ENCODE results near the gene RGS10. TPM values are rescaled to one million over a fixed set of nuclear protein-coding genes. Genes with fewer than 3 reads are reported as not detected.

The RGS10 gene
- total RNA-seq, 4 donors from 2014 or later, result 15.2 to 27.0 (median 23.0) TPM

GRCh38 chr10:119541046-119541445, 1.5 kb downstream of the RGS10 start:
- Histone ChIP-seq H3K4me3 (peak overlapping the region; percentile 82), H3K27me3 (no peaks in the 10 kb centered on the region), H3K27ac (no peak overlapping the region), H3K4me1 (peaks cover 37% of the 10 kb centered on the region), H3K9me3 (no peaks in the 10 kb centered on the region), H3K36me3 (no peaks in the 10 kb centered on the region)
- TF ChIP-seq CTCF (IDR thresholded peaks at IDR 0.05) (no peak), POLR2AphosphoS5 (IDR thresholded peaks at IDR 0.05) (no peak), POLR2A (IDR thresholded peaks at IDR 0.05) (no peak), EP300 (IDR thresholded peaks at IDR 0.05) (no peak)
- 17% methylated on average over 6 of the region's 6 CpGs for WGBS
- DNase-seq (ENCODE audit: low spot score in 2 of 2), result no peak

GRCh38 chr10:119540038-119540437, 2.5 kb downstream of the RGS10 start:
- Histone ChIP-seq H3K27me3 (no peaks in the 10 kb centered on the region), H3K4me1 (peaks cover 37% of the 10 kb centered on the region), H3K27ac (no peak overlapping the region), H3K4me3 (no peak overlapping the region), H3K36me3 (no peaks in the 10 kb centered on the region), H3K9me3 (no peaks in the 10 kb centered on the region)
- TF ChIP-seq POLR2A (IDR thresholded peaks at IDR 0.05) (no peak), POLR2AphosphoS5 (IDR thresholded peaks at IDR 0.05) (no peak), CTCF (IDR thresholded peaks at IDR 0.05) (no peak), EP300 (IDR thresholded peaks at IDR 0.05) (no peak)
- no peak for DNase-seq (ENCODE audit: low spot score in 2 of 2)
- 93% methylated on average over 4 of the region's 4 CpGs for WGBS

GRCh38 chr10:119539359-119539825, 3.1 kb downstream of the RGS10 start:
- H3K27ac ChIP-seq, result no peak overlapping the region
- H3K36me3 ChIP-seq, result no peaks in the 10 kb centered on the region
- no peak for DNase-seq (ENCODE audit: low spot score in 2 of 2)

GRCh38 chr10:119538632-119539358, 3.7 kb downstream of the RGS10 start:
- Histone ChIP-seq H3K9me3 (no peaks in the 10 kb centered on the region), H3K36me3 (no peaks in the 10 kb centered on the region), H3K4me3 (no peak overlapping the region), H3K27ac (no peak overlapping the region), H3K4me1 (peaks cover 35% of the 10 kb centered on the region), H3K27me3 (no peaks in the 10 kb centered on the region)
- no peak for DNase-seq (ENCODE audit: low spot score in 2 of 2)
- TF ChIP-seq CTCF (IDR thresholded peaks at IDR 0.05) (no peak), POLR2A (IDR thresholded peaks at IDR 0.05) (no peak), EP300 (IDR thresholded peaks at IDR 0.05) (no peak), POLR2AphosphoS5 (IDR thresholded peaks at IDR 0.05) (no peak)
- WGBS, result 57% methylated on average over 9 of the region's 9 CpGs

More at GRCh38 chr10:119539359-119539825, 3.1 kb downstream of the RGS10 start:
- TF ChIP-seq POLR2AphosphoS5 (IDR thresholded peaks at IDR 0.05) (no peak), EP300 (IDR thresholded peaks at IDR 0.05) (no peak), CTCF (IDR thresholded peaks at IDR 0.05) (no peak), POLR2A (IDR thresholded peaks at IDR 0.05) (no peak)
- 65% methylated on average over 9 of the region's 9 CpGs for WGBS
- Histone ChIP-seq H3K27me3 (no peaks in the 10 kb centered on the region), H3K4me3 (no peak overlapping the region), H3K4me1 (peaks cover 37% of the 10 kb centered on the region), H3K9me3 (no peaks in the 10 kb centered on the region)

GRCh38 chr10:119537953-119538630, 4.4 kb downstream of the RGS10 start:
- no peaks in the 10 kb centered on the region for H3K9me3 ChIP-seq
- TF ChIP-seq CTCF (IDR thresholded peaks at IDR 0.05) (no peak), POLR2AphosphoS5 (IDR thresholded peaks at IDR 0.05) (no peak), EP300 (IDR thresholded peaks at IDR 0.05) (no peak), POLR2A (IDR thresholded peaks at IDR 0.05) (no peak)
- WGBS, result 86% methylated on average over 5 of the region's 5 CpGs
- no peak overlapping the region for H3K4me3 ChIP-seq
- H3K4me1 ChIP-seq, result peaks cover 28% of the 10 kb centered on the region
- no peak for DNase-seq (ENCODE audit: low spot score in 2 of 2)
- H3K27ac ChIP-seq, result no peak overlapping the region
- H3K36me3 ChIP-seq, result no peaks in the 10 kb centered on the region
- no peaks in the 10 kb centered on the region for H3K27me3 ChIP-seq
